Measurements from ENCODE around the gene TPT1. TPM values are rescaled to one million over a fixed set of nuclear protein-coding genes. Genes with fewer than 3 reads are reported as not detected.

TPT1 gene
- polyA plus RNA-seq, 3 donors, result 2,102 to 5,638 (median 2,493) TPM

DNA sequence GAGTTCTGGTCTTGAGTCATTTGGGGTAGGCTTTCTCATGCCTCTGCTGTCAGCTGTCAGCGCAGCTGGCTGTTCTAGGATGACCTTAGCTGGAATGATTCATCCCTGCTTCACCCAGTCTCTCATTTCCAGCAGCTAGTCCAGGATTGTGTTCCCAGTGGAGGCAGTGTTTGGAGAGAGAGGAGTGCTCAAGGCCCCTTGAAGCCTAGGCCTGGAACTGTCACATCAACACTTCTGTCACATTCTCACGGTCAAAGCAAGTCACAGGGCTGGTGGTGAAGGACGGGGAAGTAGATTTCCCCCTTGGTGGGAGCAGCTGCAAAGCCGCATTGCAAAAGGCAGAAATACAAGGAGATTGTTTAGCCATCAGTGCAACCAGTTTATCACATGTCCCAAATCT is 15.2 kb downstream of the TPT1 start:
- peak overlapping the region in 6 of 7 donors; percentile 26 to 70 (median 59) for H3K27ac Mint-ChIP-seq
- TF ChIP-seq, protein P1, sequence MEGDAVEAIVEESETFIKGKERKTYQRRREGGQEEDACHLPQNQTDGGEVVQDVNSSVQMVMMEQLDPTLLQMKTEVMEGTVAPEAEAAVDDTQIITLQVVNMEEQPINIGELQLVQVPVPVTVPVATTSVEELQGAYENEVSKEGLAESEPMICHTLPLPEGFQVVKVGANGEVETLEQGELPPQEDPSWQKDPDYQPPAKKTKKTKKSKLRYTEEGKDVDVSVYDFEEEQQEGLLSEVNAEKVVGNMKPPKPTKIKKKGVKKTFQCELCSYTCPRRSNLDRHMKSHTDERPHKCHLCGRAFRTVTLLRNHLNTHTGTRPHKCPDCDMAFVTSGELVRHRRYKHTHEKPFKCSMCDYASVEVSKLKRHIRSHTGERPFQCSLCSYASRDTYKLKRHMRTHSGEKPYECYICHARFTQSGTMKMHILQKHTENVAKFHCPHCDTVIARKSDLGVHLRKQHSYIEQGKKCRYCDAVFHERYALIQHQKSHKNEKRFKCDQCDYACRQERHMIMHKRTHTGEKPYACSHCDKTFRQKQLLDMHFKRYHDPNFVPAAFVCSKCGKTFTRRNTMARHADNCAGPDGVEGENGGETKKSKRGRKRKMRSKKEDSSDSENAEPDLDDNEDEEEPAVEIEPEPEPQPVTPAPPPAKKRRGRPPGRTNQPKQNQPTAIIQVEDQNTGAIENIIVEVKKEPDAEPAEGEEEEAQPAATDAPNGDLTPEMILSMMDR (IDR thresholded peaks at IDR 0.05), result no peak
- H3K27me3 ChIP-seq (ENCODE audit: control insufficient read depth in 2 of 2, insufficient read depth in 2 of 2, low read length in 2 of 2), result no peaks in the 10 kb centered on the region
- no peak overlapping the region for H3K4me3 ChIP-seq (replicated peaks in 1 of 3; ENCODE audit: low read depth in 2 of 3, low read length in 3 of 3)
- H3K4me1 Mint-ChIP-seq, result peaks cover 67% of the 10 kb centered on the region
- H3K9ac ChIP-seq (ENCODE audit: insufficient read depth, low read length, poor library complexity, severe bottlenecking), result no peak overlapping the region
- peaks cover 50 to 54% of the 10 kb centered on the region in 2 donors for H3K4me1 ChIP-seq (ENCODE audit: control insufficient read depth in 1 of 2, insufficient read depth in 2 of 2, low read length in 2 of 2)
- peaks cover 0 to 7% of the 10 kb centered on the region in 2 donors for H3K36me3 Mint-ChIP-seq
- peak overlapping the region; percentile 48 for H2AFZ ChIP-seq (ENCODE audit: insufficient read depth, low read depth, low read length, poor library complexity, severe bottlenecking)
- H4K20me1 ChIP-seq (ENCODE audit: insufficient read depth, low read length), result no peaks in the 10 kb centered on the region
- peak; percentile 29 to 73 (median 34) for DNase-seq
- H3K4me2 ChIP-seq (replicated peaks; ENCODE audit: extremely low read depth, low read length, poor library complexity, severe bottlenecking), result no peak overlapping the region
- peaks cover 0 to 6% (median 3%) of the 10 kb centered on the region in 3 donors for H3K27me3 Mint-ChIP-seq (ENCODE audit: low read depth in 3 of 3)
- H3K9me3 Mint-ChIP-seq, result peaks cover 0 to 3% (median 0%) of the 10 kb centered on the region in 7 donors
- intact Hi-C loops (cut with micrococcal nuclease), result no loop called here
- no peaks in the 10 kb centered on the region for H3K9me3 ChIP-seq (replicated peaks in 1 of 2; ENCODE audit: control insufficient read depth in 1 of 2, insufficient read depth in 1 of 2, low read length in 2 of 2)
- no CpG with 5 or more reads among the region's 4 CpGs for WGBS (ENCODE audit: insufficient coverage)
- no peaks in the 10 kb centered on the region for H3K36me3 ChIP-seq (replicated peaks in 1 of 2; ENCODE audit: control insufficient read depth in 1 of 2, insufficient read depth in 2 of 2, low read length in 2 of 2)
- H3K4me3 Mint-ChIP-seq, result peak overlapping the region in 1 of 2 donors; percentile 11
- peak overlapping the region in 1 of 2 donors; percentile 28 for H3K27ac ChIP-seq (ENCODE audit: low read depth in 1 of 2, low read length in 2 of 2)
- H3K79me2 ChIP-seq (ENCODE audit: insufficient read depth, low read length), result peaks cover under 1% of the 10 kb centered on the region

DNA sequence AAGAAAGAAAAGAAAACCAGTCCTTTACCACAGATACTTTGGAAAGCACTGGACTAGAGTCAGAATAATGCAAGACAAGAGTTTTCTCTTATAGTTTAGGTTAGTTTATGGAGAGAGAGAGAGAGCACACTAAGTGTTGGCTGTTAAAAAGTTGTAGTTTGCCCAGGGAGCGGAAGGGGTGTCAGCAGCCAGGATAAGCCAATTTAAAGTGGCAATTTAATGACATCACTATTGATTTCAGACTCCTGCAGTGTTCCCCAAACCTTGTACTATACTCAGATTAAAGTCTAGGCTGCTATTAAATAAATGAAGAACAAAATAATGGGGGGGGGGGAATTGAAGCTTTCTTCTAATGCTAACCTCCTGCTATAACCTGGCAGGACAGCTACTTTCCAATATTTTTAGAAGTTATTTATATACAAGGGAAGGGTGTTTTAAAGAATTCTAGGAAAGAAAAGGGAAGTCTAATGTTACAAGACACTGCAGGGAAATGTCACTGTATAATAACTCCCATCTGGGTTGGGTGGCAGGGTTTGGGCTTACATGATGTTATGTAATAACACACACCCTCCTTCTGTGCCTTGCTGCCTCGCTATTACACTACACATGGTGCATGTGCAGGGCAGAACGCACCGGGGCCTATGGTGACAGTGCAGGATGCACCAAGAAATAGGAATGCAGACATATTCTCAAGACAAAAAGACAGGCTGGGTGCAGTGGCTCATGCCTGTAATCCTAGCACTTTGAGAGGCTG is 19.9 kb downstream of the TPT1 start:
- peaks cover 0 to 7% of the 10 kb centered on the region in 2 donors for H3K36me3 Mint-ChIP-seq
- peak overlapping the region; percentile 38 to 49 for H3K27ac ChIP-seq (ENCODE audit: low read depth in 1 of 2, low read length in 2 of 2)
- peak overlapping the region; percentile 41 for H3K4me2 ChIP-seq (replicated peaks; ENCODE audit: extremely low read depth, low read length, poor library complexity, severe bottlenecking)
- peak overlapping the region in 1 of 2 donors; percentile 6 for H3K4me3 Mint-ChIP-seq
- H3K27me3 Mint-ChIP-seq (ENCODE audit: low read depth in 3 of 3), result peaks cover 0 to 3% (median 1%) of the 10 kb centered on the region in 3 donors
- WGBS (ENCODE audit: insufficient coverage), result no CpG with 5 or more reads among the region's 4 CpGs
- DNase-seq, result peak; percentile 48 to 66 (median 65)
- intact Hi-C loops (cut with micrococcal nuclease), result no loop called here
- peaks cover 42% of the 10 kb centered on the region for H3K4me1 Mint-ChIP-seq
- peak overlapping the region; percentile 63 to 86 (median 78) for H3K27ac Mint-ChIP-seq
- H3K4me1 ChIP-seq (ENCODE audit: control insufficient read depth in 1 of 2, insufficient read depth in 2 of 2, low read length in 2 of 2), result peaks cover 32 to 39% of the 10 kb centered on the region in 2 donors
- no peaks in the 10 kb centered on the region for H3K27me3 ChIP-seq (ENCODE audit: control insufficient read depth in 2 of 2, insufficient read depth in 2 of 2, low read length in 2 of 2)
- H3K36me3 ChIP-seq (replicated peaks in 1 of 2; ENCODE audit: control insufficient read depth in 1 of 2, insufficient read depth in 2 of 2, low read length in 2 of 2), result no peaks in the 10 kb centered on the region
- H2AFZ ChIP-seq (ENCODE audit: insufficient read depth, low read depth, low read length, poor library complexity, severe bottlenecking), result no peak overlapping the region
- H3K4me3 ChIP-seq (replicated peaks in 1 of 3; ENCODE audit: low read depth in 2 of 3, low read length in 3 of 3), result no peak overlapping the region
- peaks cover 0 to 3% (median 0%) of the 10 kb centered on the region in 7 donors for H3K9me3 Mint-ChIP-seq
- H3K79me2 ChIP-seq (ENCODE audit: insufficient read depth, low read length), result no peaks in the 10 kb centered on the region
- no peaks in the 10 kb centered on the region for H4K20me1 ChIP-seq (ENCODE audit: insufficient read depth, low read length)
- no peak overlapping the region for H3K9ac ChIP-seq (ENCODE audit: insufficient read depth, low read length, poor library complexity, severe bottlenecking)
- H3K9me3 ChIP-seq (replicated peaks in 1 of 2; ENCODE audit: control insufficient read depth in 1 of 2, insufficient read depth in 1 of 2, low read length in 2 of 2), result no peaks in the 10 kb centered on the region
- TF ChIP-seq, protein P1 (IDR thresholded peaks at IDR 0.05), result no peak
